HepG2 (cell line): ENCODE results near the gene LIMA1. TPM values are rescaled to one million over a fixed set of nuclear protein-coding genes. Genes with fewer than 3 reads are reported as not detected.

ENCODE experiments used
- ATAC-seq: fragments of 200-7000 bp; cut with Tn5 transposase; 3 replicates; pipeline ENCODE4 v1.9.1; 2020; ENCODE audit warnings: mild to moderate bottlenecking, moderate library complexity
- BruUV-seq: library from RNA; stranded (reverse); fragments of 400-500 nt; replicated peaks from 2 replicates; lab custom pipeline; 2021; lab: Mats Ljungman, UMichigan
- CTCF ChIA-PET: fragments of 300-600 bp; formaldehyde crosslinking; extraction: SDS; loops from one replicate; lab custom pipeline; 2021; ENCODE audit warnings: low total read pairs, inconsistent platforms, low intra/inter-chr PET ratio; lab: Yijun Ruan, JAX
- POLR2A ChIA-PET: fragments of 350-600 bp; sonication (Branson Sonifier 250); formaldehyde crosslinking; loops from one replicate; lab custom pipeline; 2020; ENCODE audit warnings: antibody characterized with exemption, inconsistent platforms; lab: Yijun Ruan, JAX
- DNase-seq: peaks from one replicate; pipeline ENCODE4 v3.0.0-alpha.2; 2015; ENCODE audit warnings: low spot score
- FAIRE-seq: peaks from 3 replicates; lab custom pipeline; 2011; peaks lifted over from hg19 to GRCh38; lab: Jason Lieb, UNC
- H2AFZ ChIP-seq: one replicate; pipeline ENCODE4 v1.6.1; 2011; ENCODE audit warnings: low read length, inconsistent platforms
- H3K27ac ChIP-seq: fragments of 300-600 bp; 3 replicates; pipeline ENCODE4 v1.8.0; 2011; ENCODE audit warnings: mixed run types, mild to moderate bottlenecking, mixed read lengths, low read length, inconsistent platforms; ENCODE audit not compliant: insufficient read depth; ENCODE audit errors: extremely low read length
- H3K27me3 ChIP-seq, 2 experiments: fragments of 200-600 bp in 1 of 2; 2 replicates in 1 of 2; 3 replicates in 1 of 2; pipeline versions ENCODE4 v1.6.0 to v1.8.0; 2011; ENCODE audit warnings: low read length in 2 of 2, mild to moderate bottlenecking in 2 of 2, moderate library complexity in 2 of 2, inconsistent platforms in 1 of 2; ENCODE audit not compliant: insufficient read depth in 2 of 2, control insufficient read depth in 1 of 2
- H3K36me3 ChIP-seq, 2 experiments: fragments of 200-600 bp in 1 of 2; replicated peaks in 1 of 2; 2 replicates in 1 of 2; 3 replicates in 1 of 2; pipeline versions ENCODE4 v1.5.1 to v1.8.0; 2011; ENCODE audit warnings: low read length in 2 of 2, inconsistent platforms in 1 of 2; ENCODE audit not compliant: insufficient read depth in 2 of 2, control insufficient read depth in 1 of 2
- H3K4me1 ChIP-seq: 2 replicates; pipeline ENCODE4 v1.5.1; 2012; ENCODE audit warnings: low read length, inconsistent platforms; ENCODE audit not compliant: insufficient read depth
- H3K4me2 ChIP-seq: 2 replicates; pipeline ENCODE4 v1.6.0; 2011; ENCODE audit warnings: low read depth, low read length, inconsistent platforms
- H3K4me3 ChIP-seq, 3 experiments: fragments of 200-600 bp in 1 of 3; sonication (generic), shearing (Covaris generic) in 1 of 3; replicated peaks in 1 of 3; 2 replicates each; pipeline ENCODE4 v1.5.1; 2011 to 2016; ENCODE audit warnings: low read length in 3 of 3, inconsistent platforms in 2 of 3, low read depth in 2 of 3, mild to moderate bottlenecking in 2 of 3, control low read depth in 1 of 3, mixed read lengths in 1 of 3; ENCODE audit not compliant: insufficient read depth in 1 of 3
- H3K79me2 ChIP-seq: one replicate; pipeline ENCODE4 v1.6.1; 2011; ENCODE audit warnings: low read length, inconsistent platforms; ENCODE audit not compliant: insufficient read depth
- H3K9ac ChIP-seq: 2 replicates; pipeline ENCODE4 v1.6.0; 2011; ENCODE audit warnings: mild to moderate bottlenecking, low read depth, low read length, inconsistent platforms; ENCODE audit not compliant: insufficient read depth
- H3K9me3 ChIP-seq: 2 replicates; pipeline ENCODE4 v1.5.1; 2012; ENCODE audit warnings: mild to moderate bottlenecking, low read length
- H4K20me1 ChIP-seq: 2 replicates; pipeline ENCODE4 v1.6.0; 2011; ENCODE audit warnings: inconsistent platforms, mild to moderate bottlenecking, low read length, moderate library complexity; ENCODE audit not compliant: insufficient read depth
- AGO1 ChIP-seq: fragments of 200-400 bp; formaldehyde crosslinking; IDR thresholded peaks from 2 replicates; pipeline ENCODE4 v1.6.1; 2017; ENCODE audit warnings: mild to moderate bottlenecking, low read depth, low read length, moderate library complexity; ENCODE audit not compliant: poor library complexity, severe bottlenecking
- KDM5B ChIP-seq: sonication (generic); formaldehyde crosslinking; IDR thresholded peaks from 2 replicates; pipeline ENCODE4 v1.4.0; 2020; ENCODE audit warnings: missing genetic modification reagents, mild to moderate bottlenecking, borderline replicate concordance
- SRSF9 ChIP-seq: fragments of 200-400 bp; formaldehyde crosslinking; IDR thresholded peaks from 2 replicates; pipeline ENCODE4 v1.6.1; 2018; ENCODE audit warnings: borderline replicate concordance, mild to moderate bottlenecking, low read depth, low read length; ENCODE audit not compliant: insufficient read depth, poor library complexity, severe bottlenecking
- ZNF652 ChIP-seq: IDR thresholded peaks from 2 replicates; pipeline ENCODE4 v1.6.1; 2016; ENCODE audit warnings: low read depth, borderline replicate concordance
- WGBS: methylation state at CpG from one replicate; pipeline ENCODE4 v1.1.6; 2017; ENCODE audit warnings: low lambda C conversion rate; 5-methylcytosine and 5-hydroxymethylcytosine counted together
- in situ Hi-C: cut with HindIII; loops from 2 replicates; pipeline ENCODE4 v1.10.0; 2017; ENCODE audit warnings: low pct_unique_long_range_greater_than_20kb; ENCODE audit not compliant: extremely low pct_ligation_motif_present
- intact Hi-C: fragments of 100-400 bp; cut with micrococcal nuclease; formaldehyde crosslinking; loops from one replicate; pipeline ENCODE4 v1.10.0; 2022; ENCODE audit not compliant: unreplicated experiment
- polyA plus RNA-seq, 8 experiments: library from polyadenylated mRNA; depleted of rRNA in 3 of 8; stranded (reverse) in 7 of 8; unstranded in 1 of 8; fragments of >200 nt; fragmentation: Illumina TruSeq in 4 of 8; extraction: Trizol in 4 of 8; gene quantifications; 2 replicates each; pipeline versions ENCODE4 v1.2.1 to v1.2.3, GENCODE V29; 2011 to 2016; ENCODE audit warnings: low read depth in 4 of 8, missing spikeins in 1 of 8, mixed read lengths in 1 of 8; ENCODE audit not compliant: insufficient read depth in 1 of 8
- total RNA-seq, 5 experiments: library from RNA; depleted of rRNA; stranded (reverse); fragments of >200 nt; fragmentation: Illumina TruSeq; extraction: Trizol; gene quantifications; 2 replicates each; pipeline ENCODE4 v1.2.3, GENCODE V29; 2016; ENCODE audit warnings: low read depth in 1 of 5
- TF ChIP-seq, protein P1 (sequence below): sonication (generic); formaldehyde crosslinking; IDR thresholded peaks from 2 replicates; pipeline ENCODE4 v1.4.0; 2020; ENCODE audit warnings: mild to moderate bottlenecking, missing genetic modification reagents
- TF ChIP-seq, protein P2 (sequence below): IDR thresholded peaks from 2 replicates; pipeline ENCODE4 v1.6.1; 2016; ENCODE audit warnings: missing compliant biosample characterization, missing genetic modification reagents, borderline replicate concordance
- TF ChIP-seq, protein P3 (sequence below): sonication (generic); formaldehyde crosslinking; IDR thresholded peaks from 2 replicates; pipeline ENCODE4 v1.5.0; 2020; ENCODE audit warnings: missing genetic modification reagents

The LIMA1 gene
- total and polyA plus RNA-seq, 2 of the 13 experiments (the other 11 are each of a cell fraction or from before 2014, with no cell fraction given), result 13.0 to 19.8 TPM

- TF ChIP-seq, protein P1, sequence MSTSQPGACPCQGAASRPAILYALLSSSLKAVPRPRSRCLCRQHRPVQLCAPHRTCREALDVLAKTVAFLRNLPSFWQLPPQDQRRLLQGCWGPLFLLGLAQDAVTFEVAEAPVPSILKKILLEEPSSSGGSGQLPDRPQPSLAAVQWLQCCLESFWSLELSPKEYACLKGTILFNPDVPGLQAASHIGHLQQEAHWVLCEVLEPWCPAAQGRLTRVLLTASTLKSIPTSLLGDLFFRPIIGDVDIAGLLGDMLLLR (CRISPR knock-in tag), result no peak
Measured at GRCh38 chr12:50309950-50310349, 26.6 kb upstream of the LIMA1 start (continued).

DNA sequence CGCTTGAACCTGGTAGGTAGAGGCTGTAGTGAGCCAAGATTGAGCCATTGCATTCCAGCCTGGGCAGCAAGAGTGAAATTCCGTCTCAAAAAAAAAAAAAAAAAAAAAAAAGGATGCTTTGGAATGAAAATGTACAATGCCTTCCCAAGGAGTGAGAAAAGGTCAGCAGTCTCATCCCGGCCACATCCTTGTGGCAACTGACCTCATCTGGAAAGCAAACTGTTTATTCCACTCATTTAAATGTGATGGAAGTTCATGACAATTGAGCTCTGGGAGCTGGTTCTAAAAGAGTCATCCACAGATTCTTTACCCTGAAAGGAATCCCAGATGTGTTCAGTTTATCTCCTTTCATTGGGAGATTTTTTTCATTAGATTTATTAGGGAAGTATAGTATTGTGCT, 19.4 kb upstream of the LIMA1 start:
- TF ChIP-seq AGO1 (no peak), SRSF9 (no peak), ZNF652 (no peak), KDM5B (CRISPR knock-in tag) (no peak)
- TF ChIP-seq, protein P2, sequence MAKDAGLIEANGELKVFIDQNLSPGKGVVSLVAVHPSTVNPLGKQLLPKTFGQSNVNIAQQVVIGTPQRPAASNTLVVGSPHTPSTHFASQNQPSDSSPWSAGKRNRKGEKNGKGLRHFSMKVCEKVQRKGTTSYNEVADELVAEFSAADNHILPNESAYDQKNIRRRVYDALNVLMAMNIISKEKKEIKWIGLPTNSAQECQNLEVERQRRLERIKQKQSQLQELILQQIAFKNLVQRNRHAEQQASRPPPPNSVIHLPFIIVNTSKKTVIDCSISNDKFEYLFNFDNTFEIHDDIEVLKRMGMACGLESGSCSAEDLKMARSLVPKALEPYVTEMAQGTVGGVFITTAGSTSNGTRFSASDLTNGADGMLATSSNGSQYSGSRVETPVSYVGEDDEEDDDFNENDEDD (CRISPR knock-in tag), result no peak
- TF ChIP-seq, protein P3, sequence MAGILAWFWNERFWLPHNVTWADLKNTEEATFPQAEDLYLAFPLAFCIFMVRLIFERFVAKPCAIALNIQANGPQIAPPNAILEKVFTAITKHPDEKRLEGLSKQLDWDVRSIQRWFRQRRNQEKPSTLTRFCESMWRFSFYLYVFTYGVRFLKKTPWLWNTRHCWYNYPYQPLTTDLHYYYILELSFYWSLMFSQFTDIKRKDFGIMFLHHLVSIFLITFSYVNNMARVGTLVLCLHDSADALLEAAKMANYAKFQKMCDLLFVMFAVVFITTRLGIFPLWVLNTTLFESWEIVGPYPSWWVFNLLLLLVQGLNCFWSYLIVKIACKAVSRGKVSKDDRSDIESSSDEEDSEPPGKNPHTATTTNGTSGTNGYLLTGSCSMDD (CRISPR knock-in tag), result no peak
- Histone ChIP-seq H3K36me3 (no peaks in the 10 kb centered on the region), H3K9me3 (no peaks in the 10 kb centered on the region), H3K27ac (no peak overlapping the region), H3K4me1 (peaks cover 9% of the 10 kb centered on the region; the same call in 1 of the 2 replicates), H4K20me1 (no peaks in the 10 kb centered on the region), H3K79me2 (no peaks in the 10 kb centered on the region), H3K4me2 (no peak overlapping the region), H3K27me3 (no peaks in the 10 kb centered on the region; a peak in 1 of 5 replicates), H3K4me3 (no peak overlapping the region), H2AFZ (no peak overlapping the region), H3K9ac (no peak overlapping the region)
- no TSS peak for BruUV-seq
- 76% methylated on average over 3 of the region's 3 CpGs for WGBS
- FAIRE-seq (no peak), ATAC-seq (no peak), DNase-seq (no peak)
- intact Hi-C loops, result no loop called here
- CTCF ChIA-PET, result no interaction called here
- POLR2A ChIA-PET, result interaction anchor here (1.3 kb wide), 1 partner anchor 19 kb away, joined by 4 read pairs; no protein-coding TSS in a partner anchor
- in situ Hi-C loops, result no loop called here
